GM21717 (cell line): Measurements from ENCODE around the gene COCH.
"Not testable (repeated sequence)": the region's sequence is repeated elsewhere in the genome, so short reads cannot be mapped to it uniquely, and the experiment has no call there.

Source experiments
- ATAC-seq: cut with Tn5 transposase; IDR thresholded peaks from one replicate; pipeline ENCODE4 v1.9.1; 2021; ENCODE audit warnings: mild to moderate bottlenecking, moderate library complexity; ENCODE audit not compliant: unreplicated experiment

The COCH gene

GRCh38 chr14:30921305-30921704 lies 46.9 kb downstream of the COCH start:
- no peak for ATAC-seq

- ATAC-seq = no peak
Measured at GRCh38 chr14:30921788-30922187, 47.4 kb downstream of the COCH start.

DNA sequence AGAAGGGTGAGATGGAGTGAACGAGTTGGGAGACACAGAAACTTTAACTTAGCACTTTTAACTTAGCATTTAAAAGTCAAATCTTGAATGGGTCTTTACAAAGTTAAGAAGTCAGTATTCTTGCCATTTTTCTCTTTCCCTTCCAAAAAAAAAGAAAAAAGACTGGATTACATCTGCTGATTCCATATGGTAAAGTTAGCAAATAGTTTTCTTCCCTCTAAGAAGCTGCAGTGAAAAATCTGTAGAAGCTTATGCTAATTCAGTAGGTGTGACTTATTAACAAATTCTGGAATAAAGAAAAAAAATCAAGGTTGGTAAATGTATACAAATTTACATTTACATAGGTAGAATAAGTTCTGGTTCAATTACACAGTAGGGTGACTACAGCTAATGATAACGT lies 50.9 kb downstream of the COCH start:
- no peak for ATAC-seq

DNA sequence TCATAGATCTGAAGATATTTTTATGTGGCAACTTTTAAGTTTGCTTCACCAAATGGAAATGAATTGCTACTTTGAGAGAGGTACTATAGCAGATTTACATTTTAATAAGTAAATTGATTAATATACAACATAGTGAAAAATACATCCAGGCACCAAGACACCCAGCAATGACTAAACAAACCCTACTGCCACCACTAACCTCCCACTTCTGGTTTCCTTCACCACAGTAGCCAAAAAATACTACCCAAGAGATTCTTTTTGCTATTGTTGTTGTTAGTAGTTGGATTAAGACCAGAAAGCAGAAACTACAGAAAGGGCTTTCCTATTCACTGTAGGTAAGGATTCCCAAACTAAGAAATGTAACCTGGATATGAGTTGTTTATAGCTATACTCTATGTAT lies 54.1 kb downstream of the COCH start:
- no peak for ATAC-seq

DNA sequence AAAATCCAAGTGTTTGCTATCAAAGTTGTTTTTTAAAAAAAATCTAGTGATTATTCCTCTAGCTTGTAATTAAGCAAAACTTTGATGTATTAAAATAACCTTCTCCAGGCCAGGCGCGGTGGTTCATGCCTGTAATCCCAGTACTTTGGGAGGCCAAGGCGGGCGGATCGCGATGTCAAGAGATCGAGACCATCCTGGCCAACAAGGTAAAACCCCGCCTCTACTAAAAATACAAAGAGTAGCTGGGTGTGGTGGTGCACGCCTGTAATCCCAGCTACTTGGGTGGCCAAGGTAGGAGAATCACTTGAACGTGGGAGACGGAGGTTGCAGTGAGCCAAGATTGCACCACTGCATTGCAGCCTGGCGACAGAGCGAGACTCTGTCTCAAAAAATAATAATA lies 59.6 kb downstream of the COCH start:
- ATAC-seq = not testable (repeated sequence)

- ATAC-seq = no peak
Measured at GRCh38 chr14:30935445-30935844, 61.1 kb downstream of the COCH start.

GRCh38 chr14:30938617-30939016 lies 64.3 kb downstream of the COCH start:
- no peak for ATAC-seq
